PC-9 (cell line): ENCODE results near the gene MRPS11.

Experiments used
- CTCF ChIP-seq: fragments of 200-600 bp; sonication (generic); conservative IDR thresholded peaks from 2 replicates; pipeline ENCODE4 v1.6.1; 2017; ENCODE audit warnings: mixed run types, antibody characterized with exemption, mild to moderate bottlenecking, moderate library complexity
- EZH2 ChIP-seq: fragments of 200-600 bp; sonication (generic); IDR thresholded peaks from 2 replicates; pipeline ENCODE4 v1.8.0; 2017; ENCODE audit warnings: antibody characterized with exemption, low read depth

- no peak for TF ChIP-seq EZH2
- TF ChIP-seq CTCF: no peak
Measured at GRCh38 chr15:88453651-88454050, 13.9 kb upstream of the MRPS11 start.
